ENCODE measurements around the gene ABCA12. TPM values are rescaled to one million over a fixed set of nuclear protein-coding genes. Genes with fewer than 3 reads are reported as not detected.

ABCA12 gene
- total and polyA plus RNA-seq, 10 of the 15 experiments (the other 5 are each of a cell fraction or from before 2014, with no cell fraction given), result 1.2 to 12.1 (median 6.0) TPM

- BruUV-seq (replicated peaks), result no TSS peak
- Histone ChIP-seq H3K36me3 (ENCODE audit: control insufficient read depth in 2 of 2, insufficient read depth in 2 of 2, low read length in 1 of 2) (no peaks in the 10 kb centered on the region), H3K4me1 (ENCODE audit: control insufficient read depth, insufficient read depth, low read length) (no peaks in the 10 kb centered on the region), H3K79me2 (ENCODE audit: control insufficient read depth, insufficient read depth, low read length) (no peaks in the 10 kb centered on the region), H3K4me2 (ENCODE audit: control insufficient read depth, insufficient read depth) (no peak overlapping the region), H3K9ac (ENCODE audit: control insufficient read depth, insufficient read depth, low read length) (no peak overlapping the region), H3K4me3 (no peak overlapping the region), H2AFZ (ENCODE audit: control insufficient read depth, low read depth, low read length) (no peak overlapping the region), H3K27me3 (replicated peaks in 1 of 2; ENCODE audit: control insufficient read depth in 2 of 2, insufficient read depth in 2 of 2, low read length in 1 of 2) (no peaks in the 10 kb centered on the region), H3K27ac (ENCODE audit: control insufficient read depth, insufficient read depth) (no peak overlapping the region), H4K20me1 (ENCODE audit: control insufficient read depth, insufficient read depth) (no peaks in the 10 kb centered on the region), H3K9me3 (replicated peaks; ENCODE audit: control insufficient read depth, insufficient read depth, low read length) (no peaks in the 10 kb centered on the region)
- in situ Hi-C loops (cut with MboI) (no loop called here), intact Hi-C loops (cut with micrococcal nuclease; ENCODE audit: unreplicated experiment) (no loop called here)
- SMC1A ChIA-PET (ENCODE audit: uncharacterized antibody, unreplicated experiment), result interaction anchor here (1.5 kb wide), 1 partner anchor 27 kb away, joined by 3 read pairs; no protein-coding TSS in a partner anchor
- no peak for DNase-seq (ENCODE audit: low read depth, low spot score)
- WGBS (ENCODE audit: insufficient coverage, insufficient replicate concordance, low lambda C conversion rate, missing lambda C conversion rate), result 55% methylated on average over 5 of the region's 5 CpGs
- POLR2A ChIA-PET, result no interaction called here
- CTCF ChIA-PET, result no interaction called here
- RAD21 ChIA-PET (ENCODE audit: unreplicated experiment), result no interaction called here
- peak; percentile 83 for ATAC-seq
- FAIRE-seq, result no peak
- TF ChIP-seq IRF4 (IDR thresholded peaks at IDR 0.05; ENCODE audit: low read depth, low read length), result no peak
- TF ChIP-seq SMAD5 (IDR thresholded peaks at IDR 0.05; ENCODE audit: low read depth), result no peak
- no peak for TF ChIP-seq IRF5 (IDR thresholded peaks at IDR 0.05; ENCODE audit: borderline replicate concordance)
- no peak for TF ChIP-seq KAT2A (conservative IDR thresholded peaks at IDR 0.05; ENCODE audit: control insufficient read depth, low read depth, low read length)
- TF ChIP-seq USF2 (IDR thresholded peaks at IDR 0.05; ENCODE audit: borderline replicate concordance, low read depth, low read length), result no peak
- no peak for TF ChIP-seq NFYA (IDR thresholded peaks at IDR 0.05; ENCODE audit: borderline replicate concordance, low read depth, low read length)
- TF ChIP-seq KDM1A (IDR thresholded peaks at IDR 0.05; ENCODE audit: borderline replicate concordance), result no peak
- TF ChIP-seq ZSCAN29 (IDR thresholded peaks at IDR 0.05), result no peak
- TF ChIP-seq CTCF (IDR thresholded peaks at IDR 0.05 in 2 of 3, conservative IDR thresholded peaks at IDR 0.05 in 1 of 3; ENCODE audit: control insufficient read depth in 2 of 3, extremely low read depth in 1 of 3, insufficient read depth in 1 of 3, low read depth in 3 of 3, low read length in 3 of 3), result no peak
- no peak for TF ChIP-seq SKIL (IDR thresholded peaks at IDR 0.05; ENCODE audit: low read depth, poor library complexity, severe bottlenecking)
- no peak for TF ChIP-seq NR2C1 (IDR thresholded peaks at IDR 0.05)
- TF ChIP-seq NR2F1 (conservative IDR thresholded peaks at IDR 0.05), result no peak
- TF ChIP-seq ZNF207 (IDR thresholded peaks at IDR 0.05; ENCODE audit: borderline replicate concordance), result no peak
- no peak for TF ChIP-seq MLLT1 (IDR thresholded peaks at IDR 0.05)
- no peak for TF ChIP-seq MAX (IDR thresholded peaks at IDR 0.05; ENCODE audit: low read depth, low read length)
- TF ChIP-seq HDAC2 (IDR thresholded peaks at IDR 0.05), result no peak
These were observed 236.1 kb downstream of the ABCA12 start for GRCh38 chr2:214902286-214902685.
